HepG2 (cell line): ENCODE data around the gene MORN1. TPM values are rescaled to one million over a fixed set of nuclear protein-coding genes. Genes with fewer than 3 reads are reported as not detected.

Experiments used
- CEBPG ChIP-seq: IDR thresholded peaks from 2 replicates; pipeline ENCODE4 v1.6.1; 2016
- HCFC1 ChIP-seq: fragments of 150-350 bp; IDR thresholded peaks from 2 replicates; pipeline ENCODE4 v1.6.1; 2014; ENCODE audit warnings: low read depth, low read length
- HDAC2 ChIP-seq: sonication (generic); formaldehyde crosslinking; IDR thresholded peaks from 2 replicates; pipeline ENCODE4 v1.4.0; 2020; ENCODE audit warnings: missing genetic modification reagents
- MTF1 ChIP-seq: sonication (generic); formaldehyde crosslinking; IDR thresholded peaks from 2 replicates; pipeline ENCODE4 v1.5.0; 2020; ENCODE audit warnings: missing genetic modification reagents
- RFX5 ChIP-seq: IDR thresholded peaks from 2 replicates; pipeline ENCODE4 v1.6.1; 2011; ENCODE audit warnings: low read depth, low read length, improper control_type of control experiment
- SIN3B ChIP-seq: fragments of 150-350 bp; IDR thresholded peaks from 2 replicates; pipeline ENCODE4 v1.6.1; 2014; ENCODE audit warnings: low read length
- TEAD3 ChIP-seq: optimal IDR thresholded peaks from 2 replicates; pipeline ENCODE3; 2016; ENCODE audit warnings: borderline replicate concordance
- XBP1 ChIP-seq: sonication (generic); formaldehyde crosslinking; IDR thresholded peaks from 2 replicates; pipeline ENCODE4 v1.5.0; 2020; ENCODE audit warnings: missing genetic modification reagents
- ZNF10 ChIP-seq: sonication (generic); formaldehyde crosslinking; IDR thresholded peaks from 2 replicates; pipeline ENCODE4 v1.4.0; 2020; ENCODE audit warnings: mild to moderate bottlenecking, low read depth, missing genetic modification reagents, borderline replicate concordance
- ZNF251 ChIP-seq: sonication (generic); formaldehyde crosslinking; IDR thresholded peaks from 2 replicates; pipeline ENCODE4 v1.9.0; 2021; ENCODE audit warnings: mild to moderate bottlenecking, missing genetic modification reagents
- ZNF337 ChIP-seq: sonication (generic); formaldehyde crosslinking; IDR thresholded peaks from 2 replicates; pipeline ENCODE4 v1.5.1; 2020; ENCODE audit warnings: missing genetic modification reagents, low read depth, mild to moderate bottlenecking, borderline replicate concordance
- ZNF441 ChIP-seq: sonication (generic); formaldehyde crosslinking; IDR thresholded peaks from 2 replicates; pipeline ENCODE4 v1.7.0; 2021; ENCODE audit warnings: missing genetic modification reagents, borderline replicate concordance
- ZNF781 ChIP-seq: sonication (generic); formaldehyde crosslinking; IDR thresholded peaks from 2 replicates; pipeline ENCODE4 v1.5.1; 2020; ENCODE audit warnings: borderline replicate concordance, mild to moderate bottlenecking, missing genetic modification reagents; ENCODE audit errors: not compliant biosample characterization
- ZNF891 ChIP-seq: sonication (generic); formaldehyde crosslinking; IDR thresholded peaks from 2 replicates; pipeline ENCODE4 v1.5.0; 2020; ENCODE audit warnings: mild to moderate bottlenecking, missing genetic modification reagents
- polyA plus RNA-seq, 8 experiments: library from polyadenylated mRNA; depleted of rRNA in 3 of 8; stranded (reverse) in 7 of 8; unstranded in 1 of 8; fragments of >200 nt; fragmentation: Illumina TruSeq in 4 of 8; extraction: Trizol in 4 of 8; gene quantifications; 2 replicates each; pipeline versions ENCODE4 v1.2.1 to v1.2.3, GENCODE V29; 2011 to 2016; ENCODE audit warnings: low read depth in 4 of 8, missing spikeins in 1 of 8, mixed read lengths in 1 of 8; ENCODE audit not compliant: insufficient read depth in 1 of 8
- total RNA-seq, 5 experiments: library from RNA; depleted of rRNA; stranded (reverse); fragments of >200 nt; fragmentation: Illumina TruSeq; extraction: Trizol; gene quantifications; 2 replicates each; pipeline ENCODE4 v1.2.3, GENCODE V29; 2016; ENCODE audit warnings: low read depth in 1 of 5
- TF ChIP-seq, protein P1 (sequence below): sonication (generic); formaldehyde crosslinking; IDR thresholded peaks from 2 replicates; pipeline ENCODE4 v1.4.0; 2020; ENCODE audit warnings: missing genetic modification reagents
- TF ChIP-seq, protein P2 (sequence below): IDR thresholded peaks from 2 replicates; pipeline ENCODE4 v1.6.1; 2016; ENCODE audit warnings: mild to moderate bottlenecking, missing biosample characterization, missing genetic modification reagents
- TF ChIP-seq, protein P3 (sequence below): sonication (generic); formaldehyde crosslinking; IDR thresholded peaks from 2 replicates; pipeline ENCODE4 v1.4.0; 2020; ENCODE audit warnings: missing genetic modification reagents; ENCODE audit errors: not compliant biosample characterization
- TF ChIP-seq, protein P4 (sequence below): IDR thresholded peaks from 2 replicates; pipeline ENCODE4 v1.6.1; 2016; ENCODE audit warnings: missing biosample characterization, missing genetic modification reagents, low read depth
- TF ChIP-seq, protein P5 (sequence below): sonication (generic); formaldehyde crosslinking; IDR thresholded peaks from 2 replicates; pipeline ENCODE4 v1.5.0; 2020; ENCODE audit warnings: mild to moderate bottlenecking, missing genetic modification reagents
- TF ChIP-seq, protein P6 (sequence below): sonication (generic); formaldehyde crosslinking; IDR thresholded peaks from 2 replicates; pipeline ENCODE4 v1.8.0; 2022; ENCODE audit warnings: mild to moderate bottlenecking, missing genetic modification reagents, moderate library complexity

MORN1 gene
- total and polyA plus RNA-seq, 2 of the 13 experiments (the other 11 are each of a cell fraction or from before 2014, with no cell fraction given): 3.1 to 6.5 TPM

DNA sequence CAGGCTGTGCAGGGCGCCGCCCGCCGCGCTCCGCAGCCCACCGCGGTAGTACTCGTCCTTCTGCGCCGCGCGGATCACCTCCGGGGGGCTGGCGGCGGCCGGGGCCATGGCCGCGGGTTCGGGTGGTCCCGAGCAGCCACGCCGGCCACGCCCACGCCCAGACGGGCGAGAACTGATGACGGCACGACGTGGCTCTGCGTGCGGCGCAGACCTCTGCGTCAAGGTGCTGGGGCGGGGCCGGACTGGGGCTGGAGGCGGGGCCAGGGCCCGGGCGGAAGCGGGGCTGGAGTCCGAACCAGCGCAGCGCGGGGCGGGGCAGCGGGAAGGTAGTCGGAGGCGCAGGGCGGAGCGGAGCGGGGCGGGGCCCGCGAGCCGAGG lies 21.0 kb upstream of the MORN1 start, which contains the start of gene PEX10 (continued):
- TF ChIP-seq HDAC2: peak; percentile 15; the same call in 1 of the 2 replicates
- TF ChIP-seq ZNF891 (CRISPR knock-in tag): no peak
- TF ChIP-seq, protein P1, sequence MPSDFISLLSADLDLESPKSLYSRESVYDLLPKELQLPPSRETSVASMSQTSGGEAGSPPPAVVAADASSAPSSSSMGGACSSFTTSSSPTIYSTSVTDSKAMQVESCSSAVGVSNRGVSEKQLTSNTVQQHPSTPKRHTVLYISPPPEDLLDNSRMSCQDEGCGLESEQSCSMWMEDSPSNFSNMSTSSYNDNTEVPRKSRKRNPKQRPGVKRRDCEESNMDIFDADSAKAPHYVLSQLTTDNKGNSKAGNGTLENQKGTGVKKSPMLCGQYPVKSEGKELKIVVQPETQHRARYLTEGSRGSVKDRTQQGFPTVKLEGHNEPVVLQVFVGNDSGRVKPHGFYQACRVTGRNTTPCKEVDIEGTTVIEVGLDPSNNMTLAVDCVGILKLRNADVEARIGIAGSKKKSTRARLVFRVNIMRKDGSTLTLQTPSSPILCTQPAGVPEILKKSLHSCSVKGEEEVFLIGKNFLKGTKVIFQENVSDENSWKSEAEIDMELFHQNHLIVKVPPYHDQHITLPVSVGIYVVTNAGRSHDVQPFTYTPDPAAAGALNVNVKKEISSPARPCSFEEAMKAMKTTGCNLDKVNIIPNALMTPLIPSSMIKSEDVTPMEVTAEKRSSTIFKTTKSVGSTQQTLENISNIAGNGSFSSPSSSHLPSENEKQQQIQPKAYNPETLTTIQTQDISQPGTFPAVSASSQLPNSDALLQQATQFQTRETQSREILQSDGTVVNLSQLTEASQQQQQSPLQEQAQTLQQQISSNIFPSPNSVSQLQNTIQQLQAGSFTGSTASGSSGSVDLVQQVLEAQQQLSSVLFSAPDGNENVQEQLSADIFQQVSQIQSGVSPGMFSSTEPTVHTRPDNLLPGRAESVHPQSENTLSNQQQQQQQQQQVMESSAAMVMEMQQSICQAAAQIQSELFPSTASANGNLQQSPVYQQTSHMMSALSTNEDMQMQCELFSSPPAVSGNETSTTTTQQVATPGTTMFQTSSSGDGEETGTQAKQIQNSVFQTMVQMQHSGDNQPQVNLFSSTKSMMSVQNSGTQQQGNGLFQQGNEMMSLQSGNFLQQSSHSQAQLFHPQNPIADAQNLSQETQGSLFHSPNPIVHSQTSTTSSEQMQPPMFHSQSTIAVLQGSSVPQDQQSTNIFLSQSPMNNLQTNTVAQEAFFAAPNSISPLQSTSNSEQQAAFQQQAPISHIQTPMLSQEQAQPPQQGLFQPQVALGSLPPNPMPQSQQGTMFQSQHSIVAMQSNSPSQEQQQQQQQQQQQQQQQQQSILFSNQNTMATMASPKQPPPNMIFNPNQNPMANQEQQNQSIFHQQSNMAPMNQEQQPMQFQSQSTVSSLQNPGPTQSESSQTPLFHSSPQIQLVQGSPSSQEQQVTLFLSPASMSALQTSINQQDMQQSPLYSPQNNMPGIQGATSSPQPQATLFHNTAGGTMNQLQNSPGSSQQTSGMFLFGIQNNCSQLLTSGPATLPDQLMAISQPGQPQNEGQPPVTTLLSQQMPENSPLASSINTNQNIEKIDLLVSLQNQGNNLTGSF: no peak
- no peak for TF ChIP-seq ZNF781 (CRISPR knock-in tag)
- no peak for TF ChIP-seq ZNF337 (CRISPR knock-in tag)
- peak; percentile 86 for TF ChIP-seq SIN3B
- no peak for TF ChIP-seq CEBPG (CRISPR knock-in tag)
- TF ChIP-seq, protein P2, sequence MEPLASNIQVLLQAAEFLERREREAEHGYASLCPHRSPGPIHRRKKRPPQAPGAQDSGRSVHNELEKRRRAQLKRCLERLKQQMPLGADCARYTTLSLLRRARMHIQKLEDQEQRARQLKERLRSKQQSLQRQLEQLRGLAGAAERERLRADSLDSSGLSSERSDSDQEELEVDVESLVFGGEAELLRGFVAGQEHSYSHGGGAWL: no peak
- TF ChIP-seq, protein P3, sequence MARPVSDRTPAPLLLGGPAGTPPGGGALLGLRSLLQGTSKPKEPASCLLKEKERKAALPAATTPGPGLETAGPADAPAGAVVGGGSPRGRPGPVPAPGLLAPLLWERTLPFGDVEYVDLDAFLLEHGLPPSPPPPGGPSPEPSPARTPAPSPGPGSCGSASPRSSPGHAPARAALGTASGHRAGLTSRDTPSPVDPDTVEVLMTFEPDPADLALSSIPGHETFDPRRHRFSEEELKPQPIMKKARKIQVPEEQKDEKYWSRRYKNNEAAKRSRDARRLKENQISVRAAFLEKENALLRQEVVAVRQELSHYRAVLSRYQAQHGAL (CRISPR knock-in tag): no peak
- no peak for TF ChIP-seq ZNF251 (CRISPR knock-in tag)
- TF ChIP-seq XBP1 (CRISPR knock-in tag): no peak
- no peak for TF ChIP-seq ZNF10 (CRISPR knock-in tag)
- no peak for TF ChIP-seq MTF1
- TF ChIP-seq, protein P4, sequence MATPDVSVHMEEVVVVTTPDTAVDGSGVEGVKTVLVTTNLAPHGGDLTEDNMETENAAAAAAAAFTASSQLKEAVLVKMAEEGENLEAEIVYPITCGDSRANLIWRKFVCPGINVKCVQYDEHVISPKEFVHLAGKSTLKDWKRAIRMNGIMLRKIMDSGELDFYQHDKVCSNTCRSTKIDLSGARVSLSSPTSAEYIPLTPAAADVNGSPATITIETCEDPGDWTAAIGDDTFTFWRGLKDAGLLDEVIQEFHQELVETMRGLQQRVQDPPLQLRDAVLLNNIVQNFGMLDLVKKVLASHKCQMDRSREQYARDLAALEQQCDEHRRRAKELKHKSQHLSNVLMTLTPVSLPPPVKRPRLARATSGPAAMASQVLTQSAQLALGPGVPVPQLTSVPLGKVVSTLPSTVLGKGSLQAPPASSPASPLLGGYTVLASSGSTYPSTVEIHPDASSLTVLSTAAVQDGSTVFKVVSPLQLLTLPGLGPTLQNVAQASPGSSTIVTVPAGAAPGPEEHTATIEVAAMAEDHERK (CRISPR knock-in tag): peak; percentile 98
- TF ChIP-seq, protein P5, sequence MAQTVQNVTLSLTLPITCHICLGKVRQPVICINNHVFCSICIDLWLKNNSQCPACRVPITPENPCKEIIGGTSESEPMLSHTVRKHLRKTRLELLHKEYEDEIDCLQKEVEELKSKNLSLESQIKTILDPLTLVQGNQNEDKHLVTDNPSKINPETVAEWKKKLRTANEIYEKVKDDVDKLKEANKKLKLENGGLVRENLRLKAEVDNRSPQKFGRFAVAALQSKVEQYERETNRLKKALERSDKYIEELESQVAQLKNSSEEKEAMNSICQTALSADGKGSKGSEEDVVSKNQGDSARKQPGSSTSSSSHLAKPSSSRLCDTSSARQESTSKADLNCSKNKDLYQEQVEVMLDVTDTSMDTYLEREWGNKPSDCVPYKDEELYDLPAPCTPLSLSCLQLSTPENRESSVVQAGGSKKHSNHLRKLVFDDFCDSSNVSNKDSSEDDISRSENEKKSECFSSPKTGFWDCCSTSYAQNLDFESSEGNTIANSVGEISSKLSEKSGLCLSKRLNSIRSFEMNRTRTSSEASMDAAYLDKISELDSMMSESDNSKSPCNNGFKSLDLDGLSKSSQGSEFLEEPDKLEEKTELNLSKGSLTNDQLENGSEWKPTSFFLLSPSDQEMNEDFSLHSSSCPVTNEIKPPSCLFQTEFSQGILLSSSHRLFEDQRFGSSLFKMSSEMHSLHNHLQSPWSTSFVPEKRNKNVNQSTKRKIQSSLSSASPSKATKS (CRISPR knock-in tag): no peak
- TF ChIP-seq, protein P6, sequence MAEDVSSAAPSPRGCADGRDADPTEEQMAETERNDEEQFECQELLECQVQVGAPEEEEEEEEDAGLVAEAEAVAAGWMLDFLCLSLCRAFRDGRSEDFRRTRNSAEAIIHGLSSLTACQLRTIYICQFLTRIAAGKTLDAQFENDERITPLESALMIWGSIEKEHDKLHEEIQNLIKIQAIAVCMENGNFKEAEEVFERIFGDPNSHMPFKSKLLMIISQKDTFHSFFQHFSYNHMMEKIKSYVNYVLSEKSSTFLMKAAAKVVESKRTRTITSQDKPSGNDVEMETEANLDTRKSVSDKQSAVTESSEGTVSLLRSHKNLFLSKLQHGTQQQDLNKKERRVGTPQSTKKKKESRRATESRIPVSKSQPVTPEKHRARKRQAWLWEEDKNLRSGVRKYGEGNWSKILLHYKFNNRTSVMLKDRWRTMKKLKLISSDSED (CRISPR knock-in tag): no peak
- TF ChIP-seq HCFC1: peak; percentile 77
- peak; percentile 40 for TF ChIP-seq TEAD3
- TF ChIP-seq ZNF441 (CRISPR knock-in tag): no peak; the same call in 1 of the 2 replicates
- TF ChIP-seq RFX5: no peak; the same call in 1 of the 2 replicates
